IMR-90 (cell line): Measurements from ENCODE around the gene GAS6. TPM values are rescaled to one million over a fixed set of nuclear protein-coding genes. Genes with fewer than 3 reads are reported as not detected.
A peak's percentile ranks its signal among the peaks of the same experiment; 100 is the strongest.

Source experiments
- ATAC-seq: fragments of 200-7000 bp; cut with Tn5 transposase; 2 replicates; pipeline ENCODE4 v1.9.1; 2020; ENCODE audit warnings: low read depth, mild to moderate bottlenecking, moderate library complexity
- BruUV-seq: library from RNA; stranded (reverse); fragments of 400-500 nt; replicated peaks from 2 replicates; lab custom pipeline; 2021; lab: Mats Ljungman, UMichigan
- CTCF ChIA-PET: fragments of 300-600 bp; formaldehyde crosslinking; extraction: SDS; loops from one replicate; lab custom pipeline; 2021; ENCODE audit warnings: antibody characterized with exemption; lab: Yijun Ruan, JAX
- POLR2A ChIA-PET: fragments of 300-600 bp; sonication (Branson Sonifier 250); formaldehyde crosslinking; loops from one replicate; lab custom pipeline; 2022; ENCODE audit warnings: antibody characterized with exemption; ENCODE audit not compliant: unreplicated experiment; lab: Charles Lee
- DNase-seq: peaks from one replicate; pipeline ENCODE4 v3.0.0; 2013
- H2AFZ ChIP-seq: replicated peaks from 2 replicates; pipeline ENCODE3; 2013; ENCODE audit warnings: low read length, mild to moderate bottlenecking; ENCODE audit not compliant: poor library complexity
- H2AK5ac ChIP-seq: 2 replicates; pipeline ENCODE4 v1.6.1; 2013; ENCODE audit warnings: low read depth, low read length, inconsistent platforms
- H2AK9ac ChIP-seq: replicated peaks from 2 replicates; pipeline ENCODE3; 2013; ENCODE audit warnings: mild to moderate bottlenecking, low read depth, low read length, moderate library complexity; ENCODE audit not compliant: poor library complexity
- H2BK120ac ChIP-seq: 2 replicates; pipeline ENCODE4 v1.6.1; 2013; ENCODE audit warnings: low read depth, low read length, inconsistent platforms
- H2BK15ac ChIP-seq: 3 replicates; pipeline ENCODE4 v1.6.1; 2013; ENCODE audit warnings: low read depth, low read length, inconsistent platforms
- H2BK20ac ChIP-seq: 2 replicates; pipeline ENCODE4 v1.6.1; 2013; ENCODE audit warnings: low read depth, mild to moderate bottlenecking, inconsistent platforms, low read length, moderate library complexity
- H2BK5ac ChIP-seq: 2 replicates; pipeline ENCODE4 v1.6.1; 2013; ENCODE audit warnings: mild to moderate bottlenecking, low read depth, low read length, inconsistent platforms; ENCODE audit not compliant: poor library complexity, severe bottlenecking
- H3K14ac ChIP-seq: replicated peaks from 2 replicates; pipeline ENCODE4 v1.6.1; 2013; ENCODE audit warnings: low read depth, low read length, inconsistent platforms
- H3K18ac ChIP-seq: 2 replicates; pipeline ENCODE4 v1.6.1; 2013; ENCODE audit warnings: low read depth, low read length, control low read depth
- H3K23ac ChIP-seq: 2 replicates; pipeline ENCODE4 v1.6.1; 2013; ENCODE audit warnings: low read depth, low read length, inconsistent platforms
- H3K27ac ChIP-seq: 2 replicates; pipeline ENCODE4 v1.5.1; 2013; ENCODE audit warnings: mild to moderate bottlenecking, control low read depth, low read length; ENCODE audit not compliant: insufficient read depth
- H3K27me3 ChIP-seq: 2 replicates; pipeline ENCODE4 v1.6.1; 2013; ENCODE audit warnings: low read length; ENCODE audit not compliant: control insufficient read depth, insufficient read depth
- H3K36me3 ChIP-seq: 2 replicates; pipeline ENCODE4 v1.6.1; 2013; ENCODE audit warnings: low read length, mixed read lengths; ENCODE audit not compliant: control insufficient read depth, insufficient read depth
- H3K4ac ChIP-seq: 2 replicates; pipeline ENCODE4 v1.6.1; 2013; ENCODE audit warnings: low read depth, low read length, inconsistent platforms
- H3K4me1 ChIP-seq: 2 replicates; pipeline ENCODE4 v1.6.1; 2013; ENCODE audit warnings: low read length, mixed read lengths; ENCODE audit not compliant: control insufficient read depth, insufficient read depth
- H3K4me2 ChIP-seq: 2 replicates; pipeline ENCODE4 v1.6.1; 2013; ENCODE audit warnings: low read depth, mild to moderate bottlenecking, control low read depth, low read length, moderate library complexity
- H3K4me3 ChIP-seq: 2 replicates; pipeline ENCODE4 v1.5.1; 2013; ENCODE audit warnings: low read depth, mild to moderate bottlenecking, control low read depth, low read length, moderate library complexity; ENCODE audit not compliant: insufficient read depth
- H3K56ac ChIP-seq: 2 replicates; pipeline ENCODE4 v1.6.1; 2013; ENCODE audit warnings: low read length, inconsistent platforms; ENCODE audit not compliant: insufficient read depth; ENCODE audit errors: extremely low read depth
- H3K79me1 ChIP-seq, 2 experiments: 2 replicates each; pipeline ENCODE4 v1.6.1; 2013; ENCODE audit warnings: low read length in 2 of 2, inconsistent platforms in 1 of 2, low read depth in 1 of 2
- H3K9ac ChIP-seq: 2 replicates; pipeline ENCODE4 v1.6.1; 2013; ENCODE audit warnings: low read depth, low read length, control low read depth
- H3K9me1 ChIP-seq: 2 replicates; pipeline ENCODE4 v1.6.1; 2013; ENCODE audit warnings: low read length, inconsistent platforms; ENCODE audit not compliant: insufficient read depth
- H3K9me3 ChIP-seq: 2 replicates; pipeline ENCODE4 v1.6.1; 2013; ENCODE audit warnings: low read length; ENCODE audit not compliant: control insufficient read depth, insufficient read depth
- H4K20me1 ChIP-seq: 2 replicates; pipeline ENCODE4 v1.6.1; 2013; ENCODE audit warnings: low read length, inconsistent platforms; ENCODE audit not compliant: insufficient read depth
- H4K5ac ChIP-seq: 2 replicates; pipeline ENCODE4 v1.6.1; 2013; ENCODE audit warnings: mild to moderate bottlenecking, low read depth, low read length, control low read depth
- H4K8ac ChIP-seq, 2 experiments: 2 replicates each; pipeline ENCODE4 v1.6.1; 2013; ENCODE audit warnings: low read depth in 2 of 2, low read length in 2 of 2, control low read depth in 1 of 2, inconsistent platforms in 1 of 2
- H4K91ac ChIP-seq: 2 replicates; pipeline ENCODE4 v1.6.1; 2013; ENCODE audit warnings: low read depth, low read length, inconsistent platforms; ENCODE audit not compliant: insufficient read depth
- MXI1 ChIP-seq: IDR thresholded peaks from 2 replicates; pipeline ENCODE4 v1.6.1; 2012; ENCODE audit warnings: low read depth, mild to moderate bottlenecking, low read length, moderate library complexity, borderline replicate concordance
- WGBS, 2 experiments: methylation state at CpG; one replicate each; pipeline versions ENCODE4 v1.1.5 to v1.1.7; 2013; ENCODE audit warnings: missing lambda C conversion rate in 2 of 2; ENCODE audit not compliant: insufficient read length in 1 of 2; ENCODE audit errors: extremely low coverage in 2 of 2; 5-methylcytosine and 5-hydroxymethylcytosine counted together
- dilution Hi-C: fragments of 300-500 bp; cut with HindIII; formaldehyde crosslinking; loops from one replicate; pipeline ENCODE4 v1.14.3; 2018; ENCODE audit warnings: low sequenced_read_pairs; ENCODE audit not compliant: unreplicated experiment
- in situ Hi-C: fragments of 300-500 bp; cut with MboI; formaldehyde crosslinking; loops from 3 replicates; pipeline ENCODE4 v1.14.3; 2019; ENCODE audit warnings: low sequenced_read_pairs, inconsistent platforms, mixed read lengths
- intact Hi-C: fragments of 100-400 bp; cut with micrococcal nuclease; formaldehyde crosslinking; loops from 2 replicates; pipeline ENCODE4 v1.10.0; 2022
- polyA plus RNA-seq, 3 experiments: library from polyadenylated mRNA; depleted of rRNA; stranded (reverse); fragments of >200 nt; gene quantifications; 2 replicates each; pipeline ENCODE4 v1.2.3, GENCODE V29; 2012; ENCODE audit warnings: low replicate concordance in 1 of 3
- total RNA-seq: library from RNA; depleted of rRNA; stranded (reverse); fragments of >200 nt; gene quantifications from 2 replicates; pipeline ENCODE4 v1.2.3, GENCODE V29; 2012

GAS6 gene
- total and polyA plus RNA-seq, 2 of the 4 experiments (the other 2 are of a cell fraction), result 220 to 823 TPM

GRCh38 chr13:113845723-113846635 lies 17.9 kb downstream of the GAS6 start:
- H3K79me1 ChIP-seq, result peaks cover 50 to 96% of the 10 kb centered on the region in 2 experiments
- no peak overlapping the region for H2BK15ac ChIP-seq
- H2BK20ac ChIP-seq, result no peak overlapping the region
- ATAC-seq (no peak), DNase-seq (no peak)
- no peak overlapping the region for H4K5ac ChIP-seq
- CTCF ChIA-PET, result no interaction called here
- H3K9ac ChIP-seq, result no peak overlapping the region
- 96% methylated on average over 17 of the region's 30 CpGs; no CpG with 5 or more reads in 1 of the 2 experiments for WGBS, 2 experiments
- no peak for TF ChIP-seq MXI1
- no peak overlapping the region for H2BK120ac ChIP-seq
- BruUV-seq, result no TSS peak
- no peak overlapping the region for H4K91ac ChIP-seq
- peaks cover 25% of the 10 kb centered on the region for H3K4me1 ChIP-seq
- no peak overlapping the region for H2AFZ ChIP-seq
- H2BK5ac ChIP-seq, result peak overlapping the region; percentile 14
- POLR2A ChIA-PET, result no interaction called here
- peaks cover 43% of the 10 kb centered on the region for H3K9me1 ChIP-seq
- no peak overlapping the region for H3K4me3 ChIP-seq
- peak overlapping the region; percentile 46 for H2AK9ac ChIP-seq
- intact Hi-C loops (no loop called here), in situ Hi-C loops (no loop called here), dilution Hi-C loops (no loop called here)
- H4K20me1 ChIP-seq, result peaks cover 93% of the 10 kb centered on the region
- H2AK5ac ChIP-seq, result no peak overlapping the region
- H3K36me3 ChIP-seq, result peaks cover 60% of the 10 kb centered on the region
- no peak overlapping the region; a peak in 1 of 4 replicates for H4K8ac ChIP-seq
- no peak overlapping the region for H3K56ac ChIP-seq
- no peak overlapping the region for H3K14ac ChIP-seq
- H3K9me3 ChIP-seq, result no peaks in the 10 kb centered on the region
- no peaks in the 10 kb centered on the region for H3K27me3 ChIP-seq
- no peak overlapping the region for H3K4ac ChIP-seq
- no peak overlapping the region for H3K23ac ChIP-seq
- no peak overlapping the region for H3K4me2 ChIP-seq
- H3K18ac ChIP-seq, result no peak overlapping the region
- H3K27ac ChIP-seq, result no peak overlapping the region
